DMS79 treated with DMSO at 0.1 percent for 48 hours (cell line): ENCODE data around the gene GALNT18.

Experiments used
- DNase-seq: peaks from one replicate; lab custom pipeline; 2025; lab: John Stamatoyannopoulos, UW

The GALNT18 gene

GRCh38 chr11:11268119-11268518 lies 353.7 kb downstream of the GALNT18 start:
- DNase-seq, result no peak

- no peak for DNase-seq
Observed at GRCh38 chr11:11267312-11267711, 354.5 kb downstream of the GALNT18 start.

- no peak for DNase-seq
Observed at GRCh38 chr11:11265994-11266606, 355.7 kb downstream of the GALNT18 start.

- DNase-seq, result no peak
Observed at GRCh38 chr11:11265320-11265719, 356.5 kb downstream of the GALNT18 start.

- peak; percentile 47 for DNase-seq
Observed at GRCh38 chr11:11263238-11264005, 358.4 kb downstream of the GALNT18 start.

GRCh38 chr11:11262171-11262920 lies 359.5 kb downstream of the GALNT18 start:
- no peak for DNase-seq

- DNase-seq, result no peak
Observed at GRCh38 chr11:11261629-11262028, 360.2 kb downstream of the GALNT18 start.

- no peak for DNase-seq
Observed at GRCh38 chr11:11260903-11261302, 360.9 kb downstream of the GALNT18 start.

GRCh38 chr11:11253995-11254394 lies 367.8 kb downstream of the GALNT18 start:
- DNase-seq, result no peak

- DNase-seq, result no peak
Observed at GRCh38 chr11:11253497-11253896, 368.3 kb downstream of the GALNT18 start.

GRCh38 chr11:11252403-11252802 lies 369.4 kb downstream of the GALNT18 start:
- peak; percentile 21 for DNase-seq

GRCh38 chr11:11251394-11251970 lies 370.3 kb downstream of the GALNT18 start:
- no peak for DNase-seq

GRCh38 chr11:11250470-11250869 lies 371.3 kb downstream of the GALNT18 start:
- no peak for DNase-seq

- no peak for DNase-seq
Observed at GRCh38 chr11:11247576-11247975, 374.2 kb downstream of the GALNT18 start.

GRCh38 chr11:11247086-11247485 lies 374.7 kb downstream of the GALNT18 start:
- DNase-seq, result peak; percentile 61

GRCh38 chr11:11246166-11246565 lies 375.6 kb downstream of the GALNT18 start:
- no peak for DNase-seq

- no peak for DNase-seq
Observed at GRCh38 chr11:11245453-11245852, 376.4 kb downstream of the GALNT18 start.

GRCh38 chr11:11244470-11245080 lies 377.2 kb downstream of the GALNT18 start:
- DNase-seq, result no peak

GRCh38 chr11:11243590-11244469 lies 378.0 kb downstream of the GALNT18 start:
- peak; percentile 68 for DNase-seq

- no peak for DNase-seq
Observed at GRCh38 chr11:11243209-11243589, 378.6 kb downstream of the GALNT18 start.

GRCh38 chr11:11241284-11241683 lies 380.5 kb downstream of the GALNT18 start:
- no peak for DNase-seq
